ENCODE results near the gene TMEM132D.

DNA sequence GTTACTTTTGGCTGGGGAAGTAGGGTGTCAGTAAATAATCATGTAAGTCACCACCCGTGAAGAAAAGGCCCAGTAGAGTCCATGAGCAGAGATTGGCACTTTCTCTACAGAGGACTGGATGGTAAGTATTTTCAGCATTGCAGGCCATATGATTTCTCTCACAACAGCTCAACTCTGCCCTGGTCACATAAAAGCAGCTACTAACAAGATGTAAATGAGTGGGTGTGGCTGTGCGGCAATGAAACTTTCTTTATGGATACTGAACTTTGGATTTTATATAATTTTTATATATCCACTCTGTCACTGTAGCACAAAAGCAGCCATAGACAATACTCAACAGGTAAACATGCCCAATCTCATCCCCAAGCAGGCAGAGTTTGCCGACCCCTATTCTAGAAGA lies 706.9 kb downstream of the TMEM132D start:
- TF ChIP-seq, protein P1, sequence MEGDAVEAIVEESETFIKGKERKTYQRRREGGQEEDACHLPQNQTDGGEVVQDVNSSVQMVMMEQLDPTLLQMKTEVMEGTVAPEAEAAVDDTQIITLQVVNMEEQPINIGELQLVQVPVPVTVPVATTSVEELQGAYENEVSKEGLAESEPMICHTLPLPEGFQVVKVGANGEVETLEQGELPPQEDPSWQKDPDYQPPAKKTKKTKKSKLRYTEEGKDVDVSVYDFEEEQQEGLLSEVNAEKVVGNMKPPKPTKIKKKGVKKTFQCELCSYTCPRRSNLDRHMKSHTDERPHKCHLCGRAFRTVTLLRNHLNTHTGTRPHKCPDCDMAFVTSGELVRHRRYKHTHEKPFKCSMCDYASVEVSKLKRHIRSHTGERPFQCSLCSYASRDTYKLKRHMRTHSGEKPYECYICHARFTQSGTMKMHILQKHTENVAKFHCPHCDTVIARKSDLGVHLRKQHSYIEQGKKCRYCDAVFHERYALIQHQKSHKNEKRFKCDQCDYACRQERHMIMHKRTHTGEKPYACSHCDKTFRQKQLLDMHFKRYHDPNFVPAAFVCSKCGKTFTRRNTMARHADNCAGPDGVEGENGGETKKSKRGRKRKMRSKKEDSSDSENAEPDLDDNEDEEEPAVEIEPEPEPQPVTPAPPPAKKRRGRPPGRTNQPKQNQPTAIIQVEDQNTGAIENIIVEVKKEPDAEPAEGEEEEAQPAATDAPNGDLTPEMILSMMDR (IDR thresholded peaks at IDR 0.05), result no peak
- no peak for TF ChIP-seq EZH2 (IDR thresholded peaks at IDR 0.05)
- no peak for TF ChIP-seq EZH2phosphoT487 (IDR thresholded peaks at IDR 0.05)
